RWPE1 (cell line): ENCODE data around the gene RRM1.

Source experiments
- CTCF ChIA-PET: fragments of 350-600 bp; sonication (Branson Sonifier 250); formaldehyde crosslinking; extraction: SDS; loops from one replicate; lab custom pipeline; 2021; lab: Yijun Ruan, JAX
- POLR2A ChIA-PET: fragments of 400-600 bp; formaldehyde crosslinking; extraction: SDS; loops from one replicate; lab custom pipeline; 2020; ENCODE audit warnings: antibody characterized with exemption; ENCODE audit not compliant: low non-redundant PET; lab: Yijun Ruan, JAX
- DNase-seq: peaks from one replicate; pipeline ENCODE4 v3.0.0; 2012; ENCODE audit warnings: low spot score
- H3K27ac ChIP-seq: fragments of 450-650 bp; 2 replicates; pipeline ENCODE4 v1.5.1; 2017
- TF ChIP-seq, protein P1 (sequence below): fragments of 450-650 bp; conservative IDR thresholded peaks from 2 replicates; pipeline ENCODE4 v1.5.1; 2017; ENCODE audit warnings: low read depth, mild to moderate bottlenecking

RRM1 gene

DNA sequence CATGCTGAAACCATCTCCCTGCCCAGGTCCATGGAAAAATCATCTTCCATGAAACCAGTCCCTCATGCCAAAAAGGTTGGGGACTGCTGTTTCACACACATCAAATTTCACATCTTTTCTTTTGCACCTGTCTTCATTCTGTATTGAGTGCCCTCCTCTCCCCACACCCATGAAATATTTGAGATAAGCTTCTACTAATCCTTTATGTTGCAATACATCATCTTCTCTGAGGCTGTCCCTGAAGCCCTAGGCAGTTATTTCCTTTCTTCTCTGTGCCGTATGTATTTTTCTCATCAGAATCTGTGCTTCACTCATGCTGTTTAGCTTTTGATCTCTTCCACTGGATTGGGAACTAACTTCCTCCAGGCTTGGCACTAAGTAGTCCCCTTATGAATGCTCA lies 40.0 kb upstream of the RRM1 start:
- no peak overlapping the region for H3K27ac ChIP-seq
- POLR2A ChIA-PET: no interaction called here
- CTCF ChIA-PET: interaction anchor here (0.6 to 1.3 kb wide), 2 partner anchors 199 to 726 kb away, joined by 3 to 7 read pairs; partner anchors contain the start of gene STIM1
- TF ChIP-seq, protein P1, sequence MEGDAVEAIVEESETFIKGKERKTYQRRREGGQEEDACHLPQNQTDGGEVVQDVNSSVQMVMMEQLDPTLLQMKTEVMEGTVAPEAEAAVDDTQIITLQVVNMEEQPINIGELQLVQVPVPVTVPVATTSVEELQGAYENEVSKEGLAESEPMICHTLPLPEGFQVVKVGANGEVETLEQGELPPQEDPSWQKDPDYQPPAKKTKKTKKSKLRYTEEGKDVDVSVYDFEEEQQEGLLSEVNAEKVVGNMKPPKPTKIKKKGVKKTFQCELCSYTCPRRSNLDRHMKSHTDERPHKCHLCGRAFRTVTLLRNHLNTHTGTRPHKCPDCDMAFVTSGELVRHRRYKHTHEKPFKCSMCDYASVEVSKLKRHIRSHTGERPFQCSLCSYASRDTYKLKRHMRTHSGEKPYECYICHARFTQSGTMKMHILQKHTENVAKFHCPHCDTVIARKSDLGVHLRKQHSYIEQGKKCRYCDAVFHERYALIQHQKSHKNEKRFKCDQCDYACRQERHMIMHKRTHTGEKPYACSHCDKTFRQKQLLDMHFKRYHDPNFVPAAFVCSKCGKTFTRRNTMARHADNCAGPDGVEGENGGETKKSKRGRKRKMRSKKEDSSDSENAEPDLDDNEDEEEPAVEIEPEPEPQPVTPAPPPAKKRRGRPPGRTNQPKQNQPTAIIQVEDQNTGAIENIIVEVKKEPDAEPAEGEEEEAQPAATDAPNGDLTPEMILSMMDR: no peak
- no peak for DNase-seq

DNA sequence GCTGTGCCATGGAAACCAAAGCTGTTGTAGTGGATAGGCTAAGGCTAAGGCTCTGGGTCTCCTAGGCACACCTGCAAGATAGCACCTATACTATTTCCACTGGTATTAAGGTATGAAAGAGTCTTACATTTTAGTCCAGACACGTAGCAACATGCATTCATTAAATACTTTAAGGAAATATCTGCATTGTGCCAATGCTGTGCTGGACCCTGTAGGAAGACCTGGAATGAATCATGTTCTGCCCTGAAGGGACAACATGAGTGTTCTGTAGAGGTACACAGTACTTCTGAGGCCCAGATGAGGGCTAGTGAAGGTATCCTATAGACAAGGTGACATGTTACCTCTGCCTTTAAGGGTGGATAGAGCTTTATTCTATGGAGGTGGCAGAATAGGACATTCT lies 35.2 kb upstream of the RRM1 start:
- no peak overlapping the region for H3K27ac ChIP-seq
- TF ChIP-seq, protein P1: no peak
- ChIA-PET CTCF (interaction anchor here (1.0 kb wide), 1 partner anchor 205 kb away, joined by 4 read pairs; the partner anchor contains the start of gene STIM1), POLR2A (no interaction called here)
- peak; percentile 56 for DNase-seq

GRCh38 chr11:4060182-4060923 lies 34.2 kb upstream of the RRM1 start:
- H3K27ac ChIP-seq: no peak overlapping the region
- ChIA-PET CTCF (interaction anchor here (1.0 kb wide), 2 partner anchors 13 to 205 kb away, joined by 3 to 4 read pairs; partner anchors contain the start of gene STIM1), POLR2A (no interaction called here)
- DNase-seq: no peak
- TF ChIP-seq, protein P1: no peak

- no peak overlapping the region for H3K27ac ChIP-seq
- CTCF ChIA-PET: interaction anchor here (0.6 kb wide), 1 partner anchor 207 kb away, joined by 3 read pairs; no protein-coding TSS in a partner anchor
- POLR2A ChIA-PET: no interaction called here
- no peak for DNase-seq
- TF ChIP-seq, protein P1: no peak
Observed at GRCh38 chr11:4061700-4062099, 32.9 kb upstream of the RRM1 start.

DNA sequence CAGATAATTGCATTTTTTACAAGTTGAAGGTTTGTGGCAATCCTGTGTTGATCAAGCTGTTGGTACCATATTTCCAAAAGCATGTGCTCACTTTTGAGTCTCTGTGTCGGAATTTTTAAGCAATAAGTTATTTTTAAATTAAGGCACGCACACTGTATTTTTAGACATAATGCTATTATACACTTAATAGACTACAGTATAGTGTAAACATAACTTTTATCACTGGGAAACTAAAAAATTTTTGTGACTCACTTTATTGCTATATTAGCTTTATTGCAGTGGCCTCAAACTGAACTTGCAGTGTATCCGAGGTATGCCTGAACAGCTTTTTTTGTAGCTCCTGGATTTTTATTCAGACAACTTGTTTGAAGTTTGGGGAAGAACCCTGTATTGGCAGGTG lies 31.3 kb upstream of the RRM1 start:
- no peak for DNase-seq
- TF ChIP-seq, protein P1: no peak
- ChIA-PET POLR2A (no interaction called here), CTCF (interaction anchor here (0.6 to 2.0 kb wide), 3 partner anchors 10 to 327 kb away, joined by 3 to 13 read pairs (median 3); partner anchors contain the start of gene STIM1)
- H3K27ac ChIP-seq: no peak overlapping the region

GRCh38 chr11:4064278-4064955 lies 30.2 kb upstream of the RRM1 start:
- no peak for DNase-seq
- TF ChIP-seq, protein P1: no peak
- ChIA-PET POLR2A (no interaction called here), CTCF (interaction anchor here (1.3 to 2.0 kb wide), 2 partner anchors 9 to 209 kb away, joined by 3 to 13 read pairs; partner anchors contain the start of gene STIM1)
- H3K27ac ChIP-seq: no peak overlapping the region
